MM.1S (cell line): ENCODE data around the gene CCP110.

Source experiments
- EZH2 ChIP-seq: fragments of 300-600 bp; sonication (generic); optimal IDR thresholded peaks from 2 replicates; pipeline ENCODE3; 2017; ENCODE audit warnings: low read depth, mild to moderate bottlenecking, antibody characterized with exemption, low read length, mixed read lengths
- TF ChIP-seq, protein P1 (sequence below): fragments of 300-600 bp; sonication (generic); IDR thresholded peaks from 2 replicates; pipeline ENCODE4 v1.5.1; 2016; ENCODE audit warnings: antibody characterized with exemption, low read length, mixed read lengths

DNA sequence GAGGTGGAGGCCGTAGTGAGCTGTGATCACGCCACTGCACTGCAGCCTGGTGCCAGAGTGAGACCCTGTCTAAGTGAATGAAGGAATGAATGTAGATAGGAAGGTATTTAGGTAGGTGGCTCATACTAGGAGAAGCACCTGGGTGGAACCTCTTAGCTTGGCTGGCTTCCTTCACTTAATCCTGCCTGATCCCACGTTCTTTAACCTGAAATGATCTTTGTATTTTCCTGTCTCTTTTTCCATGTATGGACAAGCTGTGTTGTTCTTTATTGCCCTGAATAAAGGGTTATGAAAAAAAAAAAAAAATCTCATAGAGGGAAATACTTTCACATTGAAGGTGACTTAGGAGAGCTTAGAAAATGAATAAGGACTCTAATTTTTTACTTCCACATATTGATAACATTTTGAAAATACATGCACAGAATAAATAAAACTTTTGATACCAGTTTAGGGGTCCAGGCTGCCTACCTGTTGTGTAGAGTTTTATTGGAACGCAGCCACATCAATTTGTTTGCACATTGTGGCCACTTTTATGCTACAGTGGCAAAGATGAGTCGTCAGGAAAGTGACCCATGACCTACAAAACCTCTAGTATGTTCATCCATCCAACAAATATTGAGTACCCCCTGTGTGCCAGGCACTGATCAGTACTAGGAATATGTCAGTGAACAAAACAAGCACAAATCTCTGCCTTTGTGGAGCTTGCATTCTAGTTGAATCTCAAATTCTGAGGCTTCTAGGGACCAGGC lies 76.4 kb downstream of the CCP110 start:
- TF ChIP-seq, protein P1, sequence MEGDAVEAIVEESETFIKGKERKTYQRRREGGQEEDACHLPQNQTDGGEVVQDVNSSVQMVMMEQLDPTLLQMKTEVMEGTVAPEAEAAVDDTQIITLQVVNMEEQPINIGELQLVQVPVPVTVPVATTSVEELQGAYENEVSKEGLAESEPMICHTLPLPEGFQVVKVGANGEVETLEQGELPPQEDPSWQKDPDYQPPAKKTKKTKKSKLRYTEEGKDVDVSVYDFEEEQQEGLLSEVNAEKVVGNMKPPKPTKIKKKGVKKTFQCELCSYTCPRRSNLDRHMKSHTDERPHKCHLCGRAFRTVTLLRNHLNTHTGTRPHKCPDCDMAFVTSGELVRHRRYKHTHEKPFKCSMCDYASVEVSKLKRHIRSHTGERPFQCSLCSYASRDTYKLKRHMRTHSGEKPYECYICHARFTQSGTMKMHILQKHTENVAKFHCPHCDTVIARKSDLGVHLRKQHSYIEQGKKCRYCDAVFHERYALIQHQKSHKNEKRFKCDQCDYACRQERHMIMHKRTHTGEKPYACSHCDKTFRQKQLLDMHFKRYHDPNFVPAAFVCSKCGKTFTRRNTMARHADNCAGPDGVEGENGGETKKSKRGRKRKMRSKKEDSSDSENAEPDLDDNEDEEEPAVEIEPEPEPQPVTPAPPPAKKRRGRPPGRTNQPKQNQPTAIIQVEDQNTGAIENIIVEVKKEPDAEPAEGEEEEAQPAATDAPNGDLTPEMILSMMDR, result no peak
- no peak for TF ChIP-seq EZH2
